ENCODE results near the gene OR11G2.
"Not testable (repeated sequence)": the region's sequence is repeated elsewhere in the genome, so short reads cannot be mapped to it uniquely, and the experiment has no call there.

The OR11G2 gene

DNA sequence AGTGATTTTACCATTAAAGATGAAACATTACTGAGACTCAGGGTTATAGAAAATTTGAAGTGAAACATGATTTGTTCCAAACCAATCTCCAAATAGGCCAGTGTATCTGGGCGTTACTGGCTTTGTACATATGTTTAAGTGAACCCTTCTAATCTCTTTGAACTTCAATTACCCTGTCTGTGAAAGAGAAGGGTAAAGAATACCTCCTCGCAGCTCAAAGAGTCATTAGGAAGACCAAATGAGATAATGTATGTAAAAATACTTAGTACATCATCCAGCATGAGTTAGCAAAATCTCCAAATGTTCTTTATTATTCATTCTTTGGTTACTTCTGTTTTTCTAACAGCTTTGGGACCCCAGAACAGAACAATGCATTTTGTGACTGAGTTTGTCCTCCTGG is 32.7 kb downstream of the OR11G2 start, which contains the start of gene OR11H6:
OR11H6 (plus strand) TSS at position 301 of the 400 bp plus-strand sequence; CDS start at position 301, 0 bp downstream.
- DNase-seq (ENCODE audit: low read depth): no peak

DNA sequence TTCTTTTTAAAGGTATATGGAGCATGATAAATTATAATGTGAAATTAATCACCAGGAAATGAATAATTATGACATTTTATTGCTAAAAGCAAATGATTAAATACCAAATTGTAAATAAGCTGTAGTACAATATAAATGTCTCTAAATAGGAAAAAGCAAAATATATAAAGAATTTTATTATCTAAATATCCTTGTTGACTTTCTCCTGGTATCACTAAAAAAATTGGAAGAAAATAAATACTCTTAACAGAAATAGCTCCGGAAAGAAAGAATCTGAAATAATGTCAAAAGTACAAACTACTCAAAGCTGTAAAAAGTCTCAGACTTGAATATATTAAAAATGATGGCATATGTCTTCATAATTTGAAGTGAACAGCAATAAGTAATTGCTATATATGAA is 38.0 kb downstream of the OR11G2 start, which contains the start of gene OR11H7:
OR11H7 (plus strand) TSS at position 301 of the 400 bp plus-strand sequence.
- no peak for DNase-seq (ENCODE audit: low read depth)

DNA sequence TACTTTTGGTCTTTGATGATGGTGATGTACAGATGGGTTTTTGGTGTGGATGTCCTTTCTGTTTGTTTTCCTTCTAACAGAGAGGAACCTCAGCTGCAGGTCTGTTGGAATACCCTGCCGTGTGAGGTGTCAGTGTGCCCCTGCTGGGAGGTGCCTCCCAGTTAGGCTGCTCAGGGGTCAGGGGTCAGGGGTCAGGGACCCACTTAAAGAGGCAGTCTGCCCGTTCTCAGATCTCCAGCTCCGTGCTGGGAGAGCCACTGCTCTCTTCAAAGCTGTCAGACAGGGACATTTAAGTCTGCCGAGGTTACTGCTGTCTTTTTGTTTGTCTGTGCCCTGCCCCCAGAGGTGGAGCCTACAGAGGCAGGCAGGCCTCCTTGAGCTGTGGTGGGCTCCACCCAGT is 44.7 kb downstream of the OR11G2 start:
- DNase-seq (ENCODE audit: low read depth): not testable (repeated sequence)

DNA sequence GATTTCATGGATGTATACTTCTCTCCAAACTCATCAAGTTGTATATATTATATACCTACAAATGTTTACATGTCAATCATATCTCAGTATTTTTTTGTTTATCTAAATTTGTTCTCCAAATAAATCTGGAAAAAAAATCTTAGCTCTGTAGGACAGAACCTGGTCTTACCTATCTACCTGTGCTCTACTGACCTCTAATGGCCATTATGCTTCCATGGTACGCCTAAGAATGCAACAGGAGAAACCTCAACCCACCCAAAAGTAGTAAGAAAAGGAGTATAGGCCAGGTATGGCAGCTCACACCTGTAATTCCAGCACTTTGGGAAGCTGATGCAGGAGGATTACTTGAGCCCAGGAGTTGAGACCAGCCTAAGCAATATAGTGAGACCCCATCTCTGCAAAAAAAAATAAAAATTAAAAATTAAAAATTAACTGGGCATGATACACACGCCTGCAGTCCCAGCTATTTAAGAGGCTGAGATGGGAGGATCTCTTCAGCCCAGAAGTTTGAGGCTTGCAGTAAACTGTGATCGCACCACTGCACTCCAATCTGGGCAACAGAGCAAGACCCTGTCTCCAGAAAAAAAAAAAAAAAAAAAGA is 57.0 kb downstream of the OR11G2 start:
- no peak for DNase-seq (ENCODE audit: low read depth)

Measured in amniotic epithelial cell (primary cell).